Measurements from ENCODE around the gene SLC24A1.

The SLC24A1 gene

DNA sequence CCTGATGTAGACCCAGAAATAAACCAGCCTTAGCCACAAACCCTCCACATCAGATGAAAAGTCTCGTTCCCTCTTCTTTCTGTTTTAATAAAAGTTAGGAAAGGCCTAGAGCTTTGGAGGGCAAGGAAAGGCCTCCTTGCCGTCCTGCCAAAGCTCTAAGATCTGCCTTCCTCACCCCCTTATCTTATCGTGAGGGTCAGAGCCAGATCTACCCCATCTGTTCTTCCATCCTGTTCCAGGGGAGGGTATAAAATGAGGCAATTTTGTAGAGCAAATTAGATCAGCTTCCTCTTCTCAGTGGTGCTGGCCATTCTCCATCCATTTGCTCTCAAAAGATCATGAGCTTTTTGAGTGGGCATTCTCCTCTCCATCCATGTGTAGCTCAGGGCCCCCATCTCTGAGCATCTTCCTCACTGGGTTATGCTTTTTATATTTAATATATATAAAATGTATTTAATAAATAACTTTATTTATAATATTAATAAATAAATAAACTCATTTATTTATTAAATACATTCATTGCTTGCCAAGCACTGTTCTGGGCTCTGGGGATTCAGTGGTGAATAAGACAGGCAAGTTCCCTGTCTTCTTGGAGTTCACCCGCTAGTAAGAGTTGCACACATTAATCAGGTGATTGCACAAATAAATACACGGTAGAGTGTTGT, 2.0 kb upstream of the SLC24A1 start:
- no peak for DNase-seq

DNA sequence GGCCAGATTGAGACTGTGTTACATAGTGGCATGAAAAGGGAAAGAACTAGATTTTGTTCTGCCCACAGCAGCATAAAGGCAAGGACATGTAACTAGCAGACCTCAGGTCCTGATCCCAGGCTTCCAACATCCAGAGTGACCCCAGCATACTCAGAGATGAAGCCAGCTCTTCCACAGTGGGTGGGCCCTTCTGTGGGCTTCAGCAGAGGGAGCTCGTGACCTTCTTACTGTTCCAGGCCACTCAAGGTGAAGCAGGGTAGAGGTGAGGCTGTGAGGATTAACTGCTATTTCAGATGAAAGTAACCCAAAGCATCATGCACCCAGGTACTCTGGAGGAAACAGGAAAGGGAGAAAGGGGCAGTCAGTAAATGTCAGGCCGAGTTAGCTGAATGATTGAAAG, 905 bp upstream of the SLC24A1 start:
- no peak for DNase-seq

DNA sequence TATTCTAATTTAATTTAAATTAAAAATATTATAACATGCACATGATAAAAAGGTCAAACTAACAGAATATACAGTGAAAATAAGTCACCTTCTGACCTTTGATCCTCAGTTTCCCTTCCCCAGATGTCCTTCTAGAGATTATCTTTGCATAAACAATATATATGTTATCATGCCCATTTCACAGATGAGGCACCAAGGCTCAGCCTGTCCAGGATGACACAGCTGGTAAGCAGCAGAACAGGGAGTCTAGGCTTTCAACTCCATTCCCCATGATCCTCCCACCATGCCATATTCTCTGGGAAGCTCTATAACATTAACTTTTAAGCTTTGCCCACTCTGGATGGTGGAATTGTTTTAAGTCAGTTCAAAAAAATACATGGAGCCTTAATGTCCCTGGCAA, 1.4 kb downstream of the SLC24A1 start:
- no peak for DNase-seq

DNA sequence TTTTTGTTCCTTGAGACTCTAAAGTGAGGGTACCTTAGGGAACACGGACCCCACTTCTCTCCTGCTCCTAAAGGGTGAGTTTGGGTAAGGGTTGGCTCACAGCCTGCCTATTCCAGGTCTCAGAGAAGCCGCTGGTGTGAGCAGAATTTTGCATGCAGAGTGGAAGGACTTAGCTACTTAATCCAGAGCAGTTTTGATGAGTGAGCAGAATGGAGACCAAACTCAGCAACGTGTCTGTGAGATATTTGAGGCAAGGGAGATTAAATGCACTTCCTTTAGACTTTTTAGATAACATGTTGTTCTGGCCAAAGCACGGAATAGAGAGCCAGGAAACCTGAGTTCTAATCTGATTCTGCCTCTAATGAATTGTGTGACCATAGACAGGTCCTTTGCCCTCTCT, 5.1 kb downstream of the SLC24A1 start:
- DNase-seq, result no peak

DNA sequence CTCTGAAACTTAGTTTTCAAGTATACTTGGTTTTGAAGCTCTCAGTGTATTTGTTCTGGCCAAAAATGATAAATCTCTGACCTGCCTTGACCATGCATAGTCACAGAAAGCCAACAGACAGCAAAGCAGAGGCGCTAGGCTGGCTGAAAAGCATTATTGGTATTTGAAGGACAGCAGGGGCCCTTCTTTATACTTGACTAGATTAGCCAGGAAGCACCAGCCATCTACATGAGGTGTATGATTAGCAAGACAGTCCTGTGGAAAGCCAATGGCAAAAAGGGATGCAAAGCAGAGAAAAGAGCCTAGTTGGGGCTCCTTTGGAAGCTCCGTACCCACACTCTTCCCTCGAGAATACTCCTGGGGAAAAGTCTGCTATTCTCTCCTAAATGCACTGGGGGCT, 7.8 kb downstream of the SLC24A1 start:
- no peak for DNase-seq

DNA sequence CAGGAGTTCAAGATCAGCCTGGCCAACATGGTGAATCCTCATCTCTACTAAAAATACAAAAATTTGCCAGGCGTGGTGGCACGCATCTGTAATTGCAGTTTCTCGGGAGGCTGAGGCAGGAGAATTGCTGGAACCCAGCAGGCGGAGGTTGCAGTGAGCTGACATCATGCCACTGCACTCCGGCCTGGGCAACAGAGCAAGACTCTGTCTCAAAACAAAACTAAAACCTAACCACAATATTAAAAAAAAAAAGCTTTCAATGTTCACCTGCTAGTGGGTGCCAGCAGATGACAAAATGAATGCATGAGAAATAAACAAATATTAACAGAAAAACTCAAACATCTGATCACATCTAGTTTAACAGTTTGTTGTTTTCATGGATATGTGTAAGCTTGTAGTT, 9.0 kb downstream of the SLC24A1 start:
- DNase-seq, result no peak

DNA sequence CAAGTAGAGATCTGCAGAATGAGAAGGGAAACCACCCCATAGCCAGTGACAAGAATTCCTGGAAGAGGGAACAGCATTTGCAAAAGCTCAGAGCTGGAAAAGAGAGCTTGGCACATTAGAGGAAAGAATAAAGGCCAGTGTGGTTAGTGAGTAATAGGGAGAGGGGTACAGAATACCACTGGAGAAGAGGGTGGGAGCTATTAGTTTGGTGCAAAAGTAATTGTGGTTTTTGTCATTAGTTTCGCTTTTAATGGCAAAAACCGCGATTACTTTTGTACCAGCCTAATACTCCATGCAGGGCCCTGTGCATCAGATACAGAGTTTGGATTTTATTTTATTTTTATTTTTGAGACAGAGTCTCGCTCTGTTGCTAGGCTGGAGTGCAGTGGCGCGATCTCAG, 9.8 kb downstream of the SLC24A1 start:
- no peak for DNase-seq

DNA sequence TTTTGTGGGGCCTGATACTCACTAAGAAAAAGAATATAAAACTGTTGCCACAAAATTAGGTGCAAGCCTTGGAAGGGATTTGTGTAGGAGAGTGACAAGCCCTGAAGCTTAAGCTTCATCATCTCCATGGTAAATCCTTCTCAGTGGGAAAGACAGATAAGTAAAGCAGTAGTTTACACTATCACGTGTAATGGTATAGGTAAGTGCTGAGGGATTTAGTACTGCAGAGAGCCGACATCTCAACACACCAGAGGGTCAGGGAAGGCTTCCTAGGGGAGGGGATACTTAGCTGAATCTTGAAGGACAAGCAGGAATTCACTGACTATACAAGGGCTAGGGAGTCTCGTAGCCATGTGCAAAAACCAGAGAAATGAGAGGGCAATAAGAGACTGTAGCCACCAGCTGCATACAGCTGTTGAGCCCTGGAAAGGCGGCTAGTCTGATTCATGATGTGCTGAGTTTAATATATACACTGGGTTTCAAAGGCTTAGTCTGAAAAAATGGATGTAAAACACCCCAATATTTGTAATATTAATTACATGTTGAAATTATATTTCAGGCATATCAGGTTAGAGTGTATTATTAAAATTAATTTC, 11.1 kb downstream of the SLC24A1 start:
- no peak for DNase-seq

DNA sequence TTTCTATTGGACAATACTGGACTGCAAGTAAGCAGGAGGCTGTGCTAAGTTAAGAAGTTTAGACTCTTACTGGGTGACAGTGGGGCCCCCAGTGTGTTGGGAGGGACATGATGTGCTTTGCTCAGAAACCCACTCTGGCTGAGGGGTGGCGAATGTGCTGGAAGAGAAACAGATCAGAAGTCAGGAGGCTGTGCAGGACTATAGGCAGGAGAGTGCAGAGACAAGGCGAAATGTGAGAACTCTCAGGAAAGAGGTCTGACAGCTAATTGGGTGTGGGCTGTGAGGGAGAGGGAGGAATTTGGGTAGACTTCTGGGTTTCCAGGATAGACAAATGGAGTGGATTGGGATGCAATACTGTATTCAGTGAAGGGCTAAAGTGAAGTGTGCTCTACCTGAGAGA, 12.0 kb downstream of the SLC24A1 start:
- no peak for DNase-seq

DNA sequence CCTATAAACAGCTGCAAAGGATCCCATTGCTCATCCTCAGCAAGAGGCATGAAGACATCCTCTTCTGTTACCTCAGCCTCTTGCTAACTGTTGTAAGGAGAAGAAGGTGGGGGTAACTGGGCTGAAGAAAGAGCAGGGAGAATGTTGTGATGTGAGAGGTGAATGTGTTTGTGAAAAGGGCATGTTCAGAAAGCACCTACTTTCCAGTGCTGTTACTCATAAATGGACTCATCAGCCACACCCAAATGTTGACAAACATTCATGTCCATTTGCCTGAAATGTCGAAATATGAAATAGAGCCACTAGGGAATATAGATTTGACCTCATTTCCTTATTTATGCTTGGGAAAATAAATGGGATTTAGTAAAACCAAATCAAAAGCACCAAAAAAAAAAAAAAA, 12.6 kb downstream of the SLC24A1 start:
- no peak for DNase-seq

DNA sequence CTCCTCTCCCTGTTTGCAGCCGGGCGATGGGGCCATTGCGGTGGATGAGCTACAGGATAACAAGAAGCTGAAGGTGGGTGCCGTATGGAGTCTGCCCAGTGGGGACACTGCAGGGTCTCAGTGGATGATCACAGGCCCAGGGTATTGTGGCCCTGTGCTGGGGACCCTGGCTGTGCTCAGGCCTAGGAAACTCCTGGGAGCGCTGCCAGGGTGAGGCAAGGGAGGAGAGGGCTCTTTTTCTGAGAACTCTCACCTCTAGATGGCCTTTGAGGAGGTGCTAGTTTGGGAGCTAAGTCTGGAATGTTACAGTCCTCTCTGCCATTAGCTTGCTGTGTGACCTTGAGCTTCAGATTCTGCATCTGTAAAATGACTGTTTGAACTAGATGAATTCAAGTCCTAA, 16.4 kb downstream of the SLC24A1 start:
- DNase-seq, result no peak

DNA sequence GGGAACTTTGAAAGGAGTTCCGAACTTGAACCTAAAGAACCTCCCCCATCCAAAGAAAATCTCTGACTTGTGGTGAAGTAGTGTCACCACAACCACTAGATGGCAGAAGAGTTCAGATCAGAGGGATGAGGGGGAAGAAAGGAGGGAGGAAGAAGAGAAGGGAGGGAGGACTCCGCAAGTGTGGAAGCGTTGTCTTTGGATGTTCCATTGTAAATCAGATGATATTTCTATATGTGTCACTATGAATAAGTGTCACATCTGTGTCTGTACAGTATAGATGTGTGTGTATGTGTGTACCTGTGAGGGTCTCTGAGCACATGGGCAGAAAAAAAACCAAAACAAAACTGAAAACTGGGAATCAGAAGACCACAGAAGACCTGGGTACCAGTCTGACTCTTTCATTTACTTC, 16.9 kb downstream of the SLC24A1 start:
- peak; percentile 60 for DNase-seq

DNA sequence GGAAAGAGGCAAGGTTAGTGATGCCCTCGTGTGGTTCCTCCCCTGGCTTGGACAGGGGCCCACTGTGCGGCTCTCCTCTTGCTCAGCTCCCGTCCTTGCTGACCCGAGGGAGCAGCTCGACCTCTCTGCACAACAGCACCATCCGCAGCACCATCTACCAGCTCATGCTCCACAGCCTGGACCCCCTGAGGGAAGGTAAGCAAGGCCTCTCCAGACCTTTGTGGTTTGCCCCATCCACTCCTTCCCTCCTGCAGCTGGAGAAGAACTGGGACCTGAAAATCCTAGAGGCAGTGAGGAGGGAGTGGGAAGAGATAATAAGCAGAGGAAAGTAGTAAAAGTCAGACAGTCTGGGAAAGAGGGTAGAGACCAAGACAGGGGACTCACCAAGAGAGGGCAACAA, 17.8 kb downstream of the SLC24A1 start:
- DNase-seq, result no peak

DNA sequence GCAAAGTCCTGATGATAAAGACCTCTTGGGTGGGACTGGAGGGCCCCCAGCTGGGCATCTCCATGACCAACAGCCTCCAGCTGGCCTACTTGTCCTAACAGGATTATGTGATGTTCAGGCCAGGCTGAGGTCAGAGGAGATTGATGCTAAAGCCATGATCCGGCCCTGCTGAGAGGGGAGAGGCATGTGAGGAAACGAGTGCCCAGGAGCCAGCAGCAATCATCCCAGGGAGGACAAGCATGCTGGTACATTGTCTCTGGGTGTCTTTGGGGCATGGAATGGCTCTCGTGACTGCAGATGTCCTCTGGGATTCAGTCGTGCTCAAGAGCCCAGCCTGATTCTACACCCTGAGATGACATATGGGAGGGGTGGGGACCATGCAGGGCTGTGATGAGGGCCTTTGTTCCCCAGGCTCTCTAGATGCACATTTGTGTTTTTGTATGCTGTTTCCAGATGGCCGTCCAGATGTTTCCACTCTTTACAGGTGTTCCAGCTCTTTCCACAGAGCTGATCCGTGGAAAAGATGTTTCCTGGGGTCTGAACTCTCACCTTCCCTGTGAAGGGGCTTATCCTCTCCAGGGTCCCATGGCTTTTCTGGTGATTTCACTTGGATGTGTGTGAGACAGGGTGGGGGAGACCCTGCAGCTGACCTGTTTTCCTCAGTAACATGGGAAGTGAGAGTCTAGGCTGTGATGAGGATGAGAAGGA, 20.2 kb downstream of the SLC24A1 start:
- peak; percentile 91 for DNase-seq

DNA sequence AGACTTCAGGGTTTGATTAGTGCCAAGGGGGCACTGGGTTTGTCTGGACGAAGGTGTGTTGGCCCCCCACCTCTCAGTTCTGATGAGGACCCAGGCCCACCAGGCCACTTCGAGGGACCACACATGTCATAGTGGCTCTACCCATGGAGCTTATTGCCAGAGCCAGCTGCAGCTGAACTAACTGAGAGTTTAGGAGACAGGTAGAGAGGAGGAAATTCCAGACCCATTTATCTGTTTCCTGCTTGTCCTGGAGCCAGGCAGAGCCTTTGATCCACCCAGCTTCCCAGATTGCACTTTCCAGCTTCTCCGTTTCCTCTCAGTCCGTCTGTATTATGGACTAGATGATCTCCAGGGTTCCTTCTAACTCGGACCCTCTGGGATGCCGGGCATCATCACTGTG, 20.9 kb downstream of the SLC24A1 start:
- DNase-seq, result no peak

DNA sequence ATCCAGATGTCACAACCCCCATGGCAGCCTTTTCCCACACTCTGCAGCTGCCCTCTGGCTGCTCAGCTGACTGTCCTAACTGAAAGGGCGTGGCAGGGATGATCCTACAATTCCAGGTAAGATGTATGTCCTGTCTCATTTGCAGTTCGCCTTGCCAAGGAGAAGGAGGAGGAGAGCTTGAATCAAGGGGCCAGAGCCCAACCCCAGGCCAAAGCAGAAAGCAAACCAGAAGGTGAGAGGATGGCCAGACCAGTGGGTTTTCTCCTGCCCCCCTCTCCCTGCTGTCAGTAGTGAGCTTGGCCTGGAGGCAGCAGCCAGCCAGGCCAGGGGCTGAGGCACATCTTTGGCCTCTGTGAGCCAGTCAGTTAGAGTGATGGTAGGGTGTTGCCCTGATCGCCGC, 22.5 kb downstream of the SLC24A1 start:
- no peak for DNase-seq

DNA sequence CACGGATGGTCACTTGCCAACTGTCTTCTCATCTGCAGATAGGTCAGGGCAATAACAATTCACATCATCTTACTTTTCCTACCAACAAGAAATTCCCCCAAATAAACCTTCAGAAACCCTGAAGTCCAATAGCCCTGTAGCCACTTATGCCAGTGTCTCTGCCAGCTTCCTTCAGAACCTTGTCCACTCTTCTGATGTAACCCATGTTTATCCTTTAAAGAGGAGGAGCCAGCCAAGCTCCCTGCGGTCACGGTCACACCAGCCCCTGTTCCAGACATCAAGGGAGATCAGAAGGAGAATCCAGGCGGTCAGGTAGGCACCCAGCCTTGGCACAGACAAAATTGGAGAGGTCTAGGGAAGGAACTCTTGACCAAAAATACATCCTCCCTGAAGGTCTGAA, 23.7 kb downstream of the SLC24A1 start:
- no peak for DNase-seq

DNA sequence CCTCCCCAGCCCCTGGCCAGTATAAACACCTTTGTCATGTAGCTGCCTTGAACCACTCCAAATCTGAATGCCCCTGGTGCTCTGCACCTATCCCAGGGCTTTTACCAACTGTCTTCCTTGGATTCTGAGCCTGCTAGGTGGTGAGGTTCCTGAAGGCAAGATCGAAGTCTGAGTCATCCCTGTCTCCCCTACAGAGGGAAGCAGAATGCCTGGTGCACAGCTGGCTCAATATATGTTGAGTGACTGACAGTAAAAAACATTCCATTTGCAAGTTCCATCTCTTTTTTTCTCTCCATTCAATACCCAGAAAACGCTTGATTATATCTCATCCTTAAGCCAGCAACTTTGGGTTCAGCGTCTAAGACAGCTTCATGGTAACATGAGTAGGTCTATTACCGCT, 24.7 kb downstream of the SLC24A1 start:
- no peak for DNase-seq

DNA sequence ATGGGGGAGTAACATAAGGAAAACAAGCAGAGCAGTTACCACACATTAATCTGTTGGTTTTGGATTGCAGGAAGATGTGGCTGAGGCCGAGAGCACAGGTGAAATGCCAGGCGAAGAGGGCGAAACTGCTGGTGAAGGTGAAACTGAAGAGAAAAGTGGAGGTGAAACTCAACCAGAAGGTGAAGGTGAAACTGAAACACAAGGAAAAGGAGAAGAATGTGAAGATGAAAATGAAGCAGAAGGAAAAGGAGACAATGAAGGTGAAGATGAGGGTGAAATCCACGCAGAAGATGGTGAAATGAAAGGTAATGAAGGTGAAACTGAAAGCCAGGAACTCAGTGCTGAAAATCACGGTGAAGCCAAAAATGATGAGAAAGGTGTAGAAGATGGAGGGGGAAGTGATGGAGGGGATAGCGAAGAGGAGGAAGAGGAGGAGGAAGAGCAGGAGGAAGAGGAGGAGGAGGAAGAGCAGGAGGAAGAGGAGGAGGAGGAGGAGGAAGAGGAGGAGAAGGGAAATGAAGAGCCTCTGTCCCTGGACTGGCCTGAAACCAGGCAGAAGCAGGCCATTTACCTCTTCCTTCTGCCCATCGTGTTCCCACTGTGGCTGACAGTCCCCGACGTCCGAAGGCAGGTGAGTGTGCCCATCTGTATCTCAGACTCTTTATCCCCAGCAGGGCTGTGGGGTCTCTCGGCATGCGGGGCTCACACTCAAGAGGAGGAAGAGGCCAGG, 28.7 kb downstream of the SLC24A1 start:
- no peak for DNase-seq

DNA sequence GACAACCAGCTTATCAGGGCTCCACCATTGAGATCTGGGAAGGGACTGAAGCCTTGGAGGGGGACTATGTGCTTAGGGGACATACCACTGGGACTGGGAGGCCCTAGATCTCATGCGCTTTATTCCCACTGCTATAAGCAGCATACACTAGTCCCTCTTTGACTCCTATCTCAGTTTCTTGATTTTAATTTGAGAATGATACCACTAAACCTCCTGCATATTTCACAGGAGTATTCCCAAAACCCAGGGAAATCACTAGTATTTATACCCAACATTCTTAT, 29.2 kb downstream of the SLC24A1 start:
- no peak for DNase-seq

DNA sequence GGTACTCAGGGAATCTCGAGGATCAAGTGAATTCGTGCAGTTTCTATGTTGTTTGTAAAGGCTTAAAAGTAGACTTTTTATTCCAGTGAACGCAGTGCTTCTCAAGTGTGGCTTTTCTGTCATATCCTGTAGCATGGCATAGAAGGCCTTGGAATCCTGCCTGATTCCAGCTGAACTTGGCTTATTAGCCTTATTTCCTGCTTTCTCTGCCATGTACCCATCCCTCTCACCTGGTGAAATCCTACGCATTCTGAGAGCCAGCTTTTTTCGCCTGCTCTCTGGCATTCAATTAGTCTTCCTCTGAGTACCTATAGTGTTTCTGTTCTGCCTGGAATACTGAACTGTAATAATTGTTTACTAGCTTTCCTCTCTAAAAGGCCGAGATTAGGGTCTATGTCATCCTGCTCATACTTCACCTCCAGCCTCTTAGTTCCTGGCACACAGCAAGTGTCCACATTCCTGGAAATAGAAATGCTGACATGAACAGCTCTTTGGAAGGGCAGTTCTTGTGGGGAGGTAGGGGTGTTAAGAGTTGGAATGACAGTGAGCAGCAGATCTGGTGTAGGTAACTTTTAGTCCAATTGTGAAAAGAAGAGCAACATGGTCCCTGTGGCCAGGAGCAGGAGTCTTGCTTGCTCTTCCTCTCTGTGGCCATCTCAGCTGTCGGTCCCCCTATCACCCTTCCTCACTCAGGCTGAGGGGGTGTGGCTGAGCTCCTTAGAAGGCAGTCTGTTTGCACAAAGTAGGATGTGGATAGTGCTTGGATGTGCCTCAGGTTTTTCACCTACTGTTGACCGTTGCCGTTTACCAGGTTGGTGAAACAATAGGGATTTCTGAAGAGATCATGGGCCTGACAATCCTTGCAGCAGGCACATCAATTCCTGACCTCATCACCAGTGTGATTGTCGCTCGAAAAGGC, 30.4 kb downstream of the SLC24A1 start:
- DNase-seq, result no peak

DNA sequence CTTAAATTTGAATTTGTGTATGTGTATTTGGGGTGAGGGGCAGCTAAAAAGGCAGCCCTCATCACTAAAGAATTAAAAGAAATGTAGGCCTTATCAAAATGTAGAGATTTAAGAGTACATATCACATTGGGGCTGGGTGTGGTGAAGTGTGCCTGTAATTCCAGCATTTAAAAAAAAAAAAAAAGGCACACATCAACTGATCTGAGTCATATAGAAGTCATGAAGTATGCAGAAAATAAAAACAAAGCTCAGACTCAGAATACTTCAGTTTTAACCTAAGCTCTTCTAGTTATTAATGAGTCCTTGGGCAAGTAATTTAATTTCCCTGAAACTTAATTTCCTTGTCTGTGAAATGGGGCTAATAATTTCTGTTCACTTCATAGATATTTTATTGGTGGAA, 31.6 kb downstream of the SLC24A1 start:
- no peak for DNase-seq

All from NCI-H524 treated with DMSO at 0.1 percent for 48 hours (cell line).